HL-60 (cell line): ENCODE measurements around the gene STX18.

Experiments
- DNase-seq, 2 experiments: peaks; one replicate each; pipeline ENCODE4 v3.0.0-alpha.2; 2010 to 2020; ENCODE audit warnings: low read depth in 1 of 2, low spot score in 1 of 2
- H3K27ac ChIP-seq: fragments of 250-450 bp; sonication (Bioruptor Pico); replicated peaks from 2 replicates; pipeline ENCODE4 v1.5.1; 2020; ENCODE audit warnings: mild to moderate bottlenecking, moderate library complexity
- H3K27me3 ChIP-seq: fragments of 250-450 bp; sonication (Bioruptor Pico); 2 replicates; pipeline ENCODE4 v1.5.1; 2021; ENCODE audit warnings: mild to moderate bottlenecking, moderate library complexity; ENCODE audit not compliant: insufficient read depth, poor library complexity, severe bottlenecking
- H3K4me3 ChIP-seq: replicated peaks from 2 replicates; pipeline ENCODE4 v1.5.1; 2011; ENCODE audit warnings: mild to moderate bottlenecking, control low read depth, low read length; ENCODE audit not compliant: insufficient read depth
- CTCF ChIP-seq: IDR thresholded peaks from one replicate; pipeline ENCODE4 v1.5.1; 2011; ENCODE audit warnings: low read length, control low read depth, inconsistent platforms; ENCODE audit not compliant: insufficient read depth
- GABPA ChIP-seq: IDR thresholded peaks from 2 replicates; pipeline ENCODE4 v1.6.1; 2012; ENCODE audit warnings: low read depth
- POLR2AphosphoS5 ChIP-seq: IDR thresholded peaks from 2 replicates; pipeline ENCODE4 v1.6.1; 2012; ENCODE audit warnings: low read depth
- REST ChIP-seq: IDR thresholded peaks from 2 replicates; pipeline ENCODE4 v1.6.1; 2012; ENCODE audit warnings: low read depth; ENCODE audit not compliant: insufficient replicate concordance
- SPI1 ChIP-seq: IDR thresholded peaks from 2 replicates; pipeline ENCODE4 v1.6.1; 2012; ENCODE audit warnings: low read depth, mild to moderate bottlenecking, borderline replicate concordance

The STX18 gene

DNA sequence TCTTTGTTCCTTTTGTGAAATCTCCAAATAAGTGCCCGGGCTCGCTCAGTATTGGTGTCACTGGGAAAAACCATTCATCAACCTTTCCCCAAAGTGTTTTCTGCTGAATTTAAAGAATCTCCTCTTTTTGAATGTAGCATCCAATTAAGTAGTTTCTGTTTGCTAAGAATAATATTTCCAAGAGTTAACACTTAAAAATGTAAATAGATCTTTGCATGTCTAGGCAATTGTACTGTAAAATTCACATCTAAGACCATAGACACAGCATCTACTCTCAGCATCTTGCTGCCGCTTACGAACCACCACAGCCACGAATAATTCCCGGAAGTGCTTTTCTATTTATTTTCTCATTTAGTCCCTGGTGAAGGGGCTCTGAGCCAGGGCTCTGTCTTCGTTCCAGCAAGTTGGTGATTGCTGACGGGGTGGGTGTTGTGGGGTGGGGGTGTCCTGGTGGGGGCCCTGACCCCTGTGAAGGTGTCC is 153.5 kb downstream of the STX18 start:
- H3K27me3 ChIP-seq = peaks cover 49% of the 10 kb centered on the region
- DNase-seq = no peak
- H3K27ac ChIP-seq = no peak overlapping the region
- TF ChIP-seq GABPA (no peak), REST (no peak), POLR2AphosphoS5 (no peak), SPI1 (no peak), CTCF (no peak)
- no peak overlapping the region for H3K4me3 ChIP-seq

DNA sequence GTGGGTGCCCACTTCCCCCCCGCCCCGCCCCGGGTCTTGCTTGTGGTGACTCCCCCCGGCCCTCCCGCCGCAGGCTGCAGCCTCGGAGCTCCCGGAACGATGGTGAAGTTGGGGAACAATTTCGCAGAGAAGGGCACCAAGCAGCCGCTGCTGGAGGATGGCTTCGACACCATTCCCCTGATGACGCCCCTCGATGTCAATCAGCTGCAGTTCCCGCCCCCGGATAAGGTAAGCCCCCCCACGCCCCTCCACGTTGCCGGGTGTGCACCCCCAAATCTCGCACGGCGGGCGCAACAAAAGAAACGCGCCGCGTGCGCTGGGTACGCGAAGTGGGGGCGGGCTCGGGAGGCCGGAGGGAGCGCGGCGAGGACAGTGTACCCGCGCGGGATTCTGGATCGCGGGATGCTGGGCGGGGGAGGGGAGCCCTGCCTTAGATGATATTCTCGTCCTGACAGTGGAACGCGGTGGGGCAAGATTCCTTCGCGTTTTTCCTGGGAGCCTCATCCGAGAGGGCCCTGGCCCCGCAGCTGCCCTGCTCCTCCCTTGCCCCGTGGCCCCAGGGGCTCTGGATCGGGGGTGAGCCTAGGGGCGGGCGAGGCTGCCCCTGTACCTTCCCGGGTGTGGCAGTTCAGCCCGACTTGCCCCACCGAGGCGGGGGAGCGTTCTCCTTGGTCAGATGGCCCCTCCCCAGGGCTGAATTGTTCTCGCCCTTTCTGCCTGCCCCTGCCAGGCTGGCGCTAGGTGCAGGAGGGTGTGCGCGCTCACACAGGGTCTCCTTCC is 154.1 kb downstream of the STX18 start:
- TF ChIP-seq CTCF (no peak), GABPA (no peak)
- Histone ChIP-seq H3K27ac (no peak overlapping the region), H3K4me3 (no peak overlapping the region), H3K27me3 (peaks cover 49% of the 10 kb centered on the region)
- DNase-seq = no peak

DNA sequence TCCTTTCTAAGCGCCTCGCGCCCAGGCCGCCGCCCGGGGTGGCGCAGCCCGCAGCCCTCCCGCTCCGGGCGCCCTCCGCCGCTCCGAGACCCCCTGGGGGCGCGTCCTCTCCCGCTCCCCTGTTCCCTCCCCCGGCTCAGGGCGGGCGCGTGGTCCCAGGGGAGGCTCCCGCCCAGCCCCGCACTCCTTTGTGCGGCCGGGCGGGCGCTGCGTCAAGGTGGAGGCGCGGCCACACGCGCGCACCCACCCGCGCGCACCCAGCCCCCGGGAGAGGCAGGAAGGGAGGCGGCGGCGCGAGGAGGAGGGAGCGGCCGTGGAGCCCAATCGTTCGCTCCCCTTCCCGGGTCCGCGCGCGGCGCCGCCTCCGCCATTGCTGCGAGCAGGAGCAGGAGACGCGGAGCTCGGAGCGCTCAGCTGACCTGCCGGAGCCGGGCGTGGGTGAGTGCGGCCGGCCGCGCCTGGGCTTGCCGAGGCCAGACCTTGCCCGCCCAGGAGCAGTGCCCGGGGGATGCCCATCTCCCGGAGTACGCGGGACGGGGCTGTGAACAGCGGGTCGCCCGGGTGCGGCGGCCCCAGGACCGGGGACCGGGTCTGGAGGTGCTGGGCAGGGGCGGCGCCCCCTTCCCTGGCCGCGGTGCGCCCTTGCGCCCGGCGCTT is 155.0 kb downstream of the STX18 start, which contains the start of gene NSG1:
Gene NSG1, plus strand, starts transcription at position 367 of the 657 bp plus-strand sequence. CDS start 528 bp downstream, outside the sequence.
- no peak within 1 kb of the TSS; the same call in 1 of the 2 replicates for H3K4me3 ChIP-seq
- H3K27ac ChIP-seq = no peak within 1 kb of the TSS
- TF ChIP-seq REST (no peak), POLR2AphosphoS5 (no peak), GABPA (no peak), CTCF (no peak), SPI1 (no peak)
- no peak for DNase-seq
- H3K27me3 ChIP-seq = peaks cover 49% of the 10 kb centered on the region
